Chondrocyte (in vitro differentiated cells): Measurements from ENCODE around the gene PLEKHG4. TPM values are rescaled to one million over a fixed set of nuclear protein-coding genes. Genes with fewer than 3 reads are reported as not detected.
A peak's percentile ranks its signal among the peaks of the same experiment; 100 is the strongest.

Experiments
- DNase-seq: peaks from one replicate; pipeline ENCODE4 v3.0.0; 2021; ENCODE audit warnings: mixed read lengths, low spot score
- H3K27ac Mint-ChIP-seq: one replicate; pipeline ENCODE4 v1.8.0; 2021; ENCODE audit warnings: mild to moderate bottlenecking, moderate library complexity, mixed read lengths; ENCODE audit not compliant: unreplicated experiment
- H3K27me3 Mint-ChIP-seq: 2 replicates; pipeline ENCODE4 v1.8.0; 2021; ENCODE audit warnings: low read depth, mixed read lengths
- H3K36me3 Mint-ChIP-seq: 2 replicates; pipeline ENCODE4 v1.8.0; 2021; ENCODE audit warnings: low read depth, mixed read lengths
- H3K4me1 Mint-ChIP-seq: 2 replicates; pipeline ENCODE4 v1.8.0; 2021; ENCODE audit warnings: low read depth, mild to moderate bottlenecking, mixed read lengths
- H3K4me3 Mint-ChIP-seq: one replicate; pipeline ENCODE4 v1.8.0; 2021; ENCODE audit warnings: mild to moderate bottlenecking, moderate library complexity, mixed read lengths; ENCODE audit not compliant: unreplicated experiment
- H3K9me3 Mint-ChIP-seq: 2 replicates; pipeline ENCODE4 v1.8.0; 2021; ENCODE audit warnings: low read depth, mixed read lengths
- total RNA-seq: library from RNA; stranded (reverse); gene quantifications from 3 replicates; pipeline ENCODE4 v1.2.1, GENCODE V29; 2021
- TF ChIP-seq, protein P1 (sequence below): fragments of 200-600 bp; sonication (generic); IDR thresholded peaks from 2 replicates; pipeline ENCODE4 v1.5.0; 2021; ENCODE audit warnings: antibody characterized with exemption, mild to moderate bottlenecking, moderate library complexity

Gene PLEKHG4
- total RNA-seq, 1 donor from 2014 or later, result 22.4 TPM

DNA sequence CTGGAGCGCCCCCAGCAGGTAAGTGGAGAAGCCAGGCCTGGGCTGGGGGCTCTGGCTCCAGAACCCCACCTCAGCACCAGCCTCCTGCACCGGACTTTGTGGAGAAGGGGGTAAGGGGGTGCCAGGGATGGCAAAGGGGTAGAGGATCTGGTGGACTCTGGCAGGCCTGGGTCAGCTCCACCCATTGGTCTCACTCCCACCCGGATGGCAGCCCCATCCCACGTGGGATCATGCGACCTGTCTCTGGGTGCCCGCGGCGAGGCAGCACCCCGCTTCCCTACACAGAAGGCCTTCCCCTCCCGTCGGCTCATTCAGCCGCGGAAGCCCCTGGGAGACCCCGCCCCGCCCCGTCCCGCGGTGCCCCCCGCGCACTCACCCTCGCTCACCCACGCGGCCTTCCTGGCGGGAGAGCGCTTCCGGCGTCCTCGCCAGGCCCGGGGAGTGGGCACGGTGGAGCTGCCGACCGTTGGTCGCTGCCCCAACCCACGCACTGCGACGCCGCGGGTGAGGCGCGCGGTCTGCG is 498 bp upstream of the PLEKHG4 start:
- peak overlapping the region; percentile 63 for H3K4me3 Mint-ChIP-seq
- peak overlapping the region; percentile 98 for H3K27ac Mint-ChIP-seq
- TF ChIP-seq, protein P1, sequence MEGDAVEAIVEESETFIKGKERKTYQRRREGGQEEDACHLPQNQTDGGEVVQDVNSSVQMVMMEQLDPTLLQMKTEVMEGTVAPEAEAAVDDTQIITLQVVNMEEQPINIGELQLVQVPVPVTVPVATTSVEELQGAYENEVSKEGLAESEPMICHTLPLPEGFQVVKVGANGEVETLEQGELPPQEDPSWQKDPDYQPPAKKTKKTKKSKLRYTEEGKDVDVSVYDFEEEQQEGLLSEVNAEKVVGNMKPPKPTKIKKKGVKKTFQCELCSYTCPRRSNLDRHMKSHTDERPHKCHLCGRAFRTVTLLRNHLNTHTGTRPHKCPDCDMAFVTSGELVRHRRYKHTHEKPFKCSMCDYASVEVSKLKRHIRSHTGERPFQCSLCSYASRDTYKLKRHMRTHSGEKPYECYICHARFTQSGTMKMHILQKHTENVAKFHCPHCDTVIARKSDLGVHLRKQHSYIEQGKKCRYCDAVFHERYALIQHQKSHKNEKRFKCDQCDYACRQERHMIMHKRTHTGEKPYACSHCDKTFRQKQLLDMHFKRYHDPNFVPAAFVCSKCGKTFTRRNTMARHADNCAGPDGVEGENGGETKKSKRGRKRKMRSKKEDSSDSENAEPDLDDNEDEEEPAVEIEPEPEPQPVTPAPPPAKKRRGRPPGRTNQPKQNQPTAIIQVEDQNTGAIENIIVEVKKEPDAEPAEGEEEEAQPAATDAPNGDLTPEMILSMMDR, result no peak
- no peaks in the 10 kb centered on the region for H3K27me3 Mint-ChIP-seq
- DNase-seq, result no peak
- H3K36me3 Mint-ChIP-seq, result no peaks in the 10 kb centered on the region
- peaks cover 33% of the 10 kb centered on the region for H3K4me1 Mint-ChIP-seq
- no peaks in the 10 kb centered on the region for H3K9me3 Mint-ChIP-seq

DNA sequence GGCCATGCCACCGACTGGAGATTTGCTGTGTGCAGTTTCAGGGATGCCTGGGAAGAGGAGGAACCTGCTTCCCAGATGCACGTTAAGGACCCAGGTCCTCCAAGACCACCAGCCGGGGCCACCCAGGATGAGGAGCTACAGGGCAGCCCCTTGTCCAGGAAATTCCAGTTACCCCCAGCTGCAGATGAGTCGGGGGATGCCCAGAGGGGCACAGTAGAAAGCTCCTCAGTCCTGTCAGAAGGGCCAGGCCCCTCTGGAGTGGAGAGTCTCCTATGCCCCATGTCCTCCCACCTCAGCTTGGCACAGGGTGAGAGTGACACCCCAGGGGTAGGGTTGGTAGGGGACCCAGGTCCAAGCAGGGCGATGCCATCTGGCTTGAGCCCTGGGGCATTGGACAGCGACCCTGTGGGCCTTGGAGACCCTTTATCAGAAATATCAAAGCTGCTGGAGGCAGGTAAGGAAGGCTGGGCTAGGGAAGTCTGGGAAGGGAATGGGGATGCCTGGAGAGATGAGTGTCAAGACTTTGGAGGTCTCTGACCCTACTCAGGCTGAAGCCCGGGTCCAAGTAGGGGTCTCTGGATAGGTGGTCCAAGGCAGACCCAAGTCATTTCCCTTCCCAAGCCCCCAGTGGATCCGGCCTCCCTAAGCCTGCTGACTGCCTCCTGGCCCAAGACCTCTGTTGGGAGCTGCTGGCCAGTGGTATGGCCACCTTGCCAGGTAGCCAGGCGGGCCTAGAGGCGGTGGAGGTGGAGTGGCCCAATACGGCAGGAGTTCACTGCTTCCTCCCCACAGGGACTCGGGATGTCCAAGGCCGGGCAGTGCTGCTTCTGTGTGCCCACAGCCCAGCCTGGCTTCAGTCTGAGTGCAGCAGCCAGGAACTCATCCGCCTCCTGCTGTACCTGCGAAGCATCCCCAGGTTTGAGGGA is 1.0 kb downstream of the PLEKHG4 start:
- peaks cover 33% of the 10 kb centered on the region for H3K4me1 Mint-ChIP-seq
- H3K4me3 Mint-ChIP-seq, result no peak overlapping the region

DNA sequence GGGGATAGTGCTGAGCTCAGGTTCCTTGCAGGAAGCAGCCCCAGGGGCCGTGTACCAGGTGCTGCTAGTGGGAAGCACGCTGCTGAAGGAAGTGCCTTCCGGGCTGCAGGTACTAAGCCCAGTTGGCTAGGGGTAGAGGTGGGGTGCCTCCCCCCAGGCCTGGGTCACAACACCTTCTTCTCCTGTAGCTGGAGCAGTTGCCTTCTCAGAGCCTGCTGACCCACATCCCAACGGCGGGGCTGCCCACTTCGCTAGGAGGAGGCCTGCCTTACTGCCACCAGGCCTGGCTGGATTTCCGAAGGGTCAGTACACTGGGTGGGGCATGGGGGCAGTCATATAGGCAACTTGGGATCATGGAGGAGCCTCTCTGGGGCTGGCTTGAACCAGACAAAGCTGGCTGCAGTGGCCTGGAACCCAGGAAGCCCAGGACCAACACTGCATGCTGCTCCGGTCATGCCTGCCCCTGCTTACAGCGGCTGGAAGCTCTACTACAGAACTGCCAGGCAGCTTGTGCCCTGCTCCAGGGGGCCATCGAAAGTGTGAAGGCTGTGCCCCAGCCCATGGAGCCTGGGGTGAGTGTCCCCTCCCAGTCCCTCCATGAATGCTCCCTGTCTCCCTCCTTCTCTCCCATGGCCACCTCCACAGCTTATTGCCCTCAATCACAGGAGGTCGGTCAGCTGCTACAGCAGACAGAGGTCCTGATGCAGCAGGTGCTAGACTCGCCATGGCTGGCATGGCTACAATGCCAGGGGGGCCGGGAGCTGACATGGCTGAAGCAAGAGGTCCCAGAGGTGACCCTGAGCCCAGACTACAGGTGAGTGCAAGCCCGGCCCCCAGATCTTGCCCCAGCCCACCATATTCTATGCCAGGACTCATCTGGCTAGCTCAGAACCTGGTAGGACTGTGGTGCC is 2.5 kb downstream of the PLEKHG4 start:
- H3K27ac Mint-ChIP-seq, result no peak overlapping the region

More for the DNA sequence above, 1.0 kb downstream of the PLEKHG4 start:
- Mint-ChIP-seq H3K36me3 (no peaks in the 10 kb centered on the region), H3K9me3 (no peaks in the 10 kb centered on the region), H3K27me3 (no peaks in the 10 kb centered on the region), H3K27ac (no peak overlapping the region)
- TF ChIP-seq, protein P1, result no peak
- no peak for DNase-seq

DNA sequence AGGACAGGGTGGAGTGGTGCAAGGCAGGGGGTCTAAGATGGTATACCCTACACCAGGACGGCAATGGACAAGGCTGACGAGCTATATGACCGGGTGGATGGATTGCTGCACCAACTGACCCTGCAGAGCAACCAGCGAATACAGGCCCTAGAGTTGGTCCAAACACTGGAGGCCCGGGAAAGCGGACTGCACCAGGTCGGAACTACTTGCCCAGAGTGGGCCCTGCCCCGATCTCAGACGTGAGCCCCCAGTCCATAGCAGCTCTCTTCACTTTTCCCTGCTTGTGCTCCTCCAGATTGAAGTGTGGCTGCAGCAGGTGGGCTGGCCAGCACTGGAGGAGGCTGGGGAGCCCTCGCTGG is 3.1 kb downstream of the PLEKHG4 start:
- TF ChIP-seq, protein P1, result no peak
- no peaks in the 10 kb centered on the region for H3K27me3 Mint-ChIP-seq
- H3K27ac Mint-ChIP-seq, result no peak overlapping the region
- peaks cover 21% of the 10 kb centered on the region for H3K4me1 Mint-ChIP-seq
- no peaks in the 10 kb centered on the region for H3K9me3 Mint-ChIP-seq
- no peaks in the 10 kb centered on the region for H3K36me3 Mint-ChIP-seq
- DNase-seq, result no peak
- H3K4me3 Mint-ChIP-seq, result no peak overlapping the region

More for the DNA sequence above, 2.5 kb downstream of the PLEKHG4 start:
- TF ChIP-seq, protein P1, result no peak
- no peak for DNase-seq
- peaks cover 28% of the 10 kb centered on the region for H3K4me1 Mint-ChIP-seq
- H3K36me3 Mint-ChIP-seq, result no peaks in the 10 kb centered on the region
- H3K27me3 Mint-ChIP-seq, result no peaks in the 10 kb centered on the region
- no peaks in the 10 kb centered on the region for H3K9me3 Mint-ChIP-seq
- no peak overlapping the region for H3K4me3 Mint-ChIP-seq
